HG02759 (cell line): Measurements from ENCODE around the gene GRIK4.

Source experiments
- ATAC-seq: cut with Tn5 transposase; IDR thresholded peaks from one replicate; pipeline ENCODE4 v1.9.1; 2021; ENCODE audit warnings: mild to moderate bottlenecking, moderate library complexity; ENCODE audit not compliant: unreplicated experiment

GRIK4 gene

GRCh38 chr11:120524536-120525085 lies 13.1 kb downstream of the GRIK4 start:
- no peak for ATAC-seq

GRCh38 chr11:120525261-120526171 lies 14.0 kb downstream of the GRIK4 start:
- ATAC-seq = no peak

- ATAC-seq = no peak
Measured at GRCh38 chr11:120526241-120526640, 14.7 kb downstream of the GRIK4 start.

GRCh38 chr11:120527111-120527761 lies 15.7 kb downstream of the GRIK4 start:
- no peak for ATAC-seq

- no peak for ATAC-seq
Measured at GRCh38 chr11:120528749-120529148, 17.2 kb downstream of the GRIK4 start.

- ATAC-seq = no peak
Measured at GRCh38 chr11:120529214-120529613, 17.7 kb downstream of the GRIK4 start.

GRCh38 chr11:120529911-120530310 lies 18.4 kb downstream of the GRIK4 start:
- ATAC-seq = no peak

GRCh38 chr11:120532082-120532831 lies 20.7 kb downstream of the GRIK4 start:
- ATAC-seq = no peak

- ATAC-seq = no peak
Measured at GRCh38 chr11:120532832-120533196, 21.3 kb downstream of the GRIK4 start.

- no peak for ATAC-seq
Measured at GRCh38 chr11:120536091-120536796, 24.7 kb downstream of the GRIK4 start.

- ATAC-seq = no peak
Measured at GRCh38 chr11:120536797-120537169, 25.2 kb downstream of the GRIK4 start.

- ATAC-seq = no peak
Measured at GRCh38 chr11:120537996-120538395, 26.4 kb downstream of the GRIK4 start.

- no peak for ATAC-seq
Measured at GRCh38 chr11:120538707-120539106, 27.2 kb downstream of the GRIK4 start.

GRCh38 chr11:120539667-120540369 lies 28.3 kb downstream of the GRIK4 start:
- no peak for ATAC-seq

GRCh38 chr11:120540744-120541465 lies 29.4 kb downstream of the GRIK4 start:
- no peak for ATAC-seq

GRCh38 chr11:120543521-120544215 lies 32.1 kb downstream of the GRIK4 start:
- ATAC-seq = no peak

- ATAC-seq = no peak
Measured at GRCh38 chr11:120545813-120546212, 34.3 kb downstream of the GRIK4 start.

GRCh38 chr11:120546312-120547205 lies 35.0 kb downstream of the GRIK4 start:
- no peak for ATAC-seq
